ENCODE measurements around the gene NKX1-1. TPM values are rescaled to one million over a fixed set of nuclear protein-coding genes. Genes with fewer than 3 reads are reported as not detected.
A peak's percentile ranks its signal among the peaks of the same experiment; 100 is the strongest.

The NKX1-1 gene
- total RNA-seq, 4 donors from 2014 or later: not detected

GRCh38 chr4:1381181-1381621 is 25.0 kb downstream of the NKX1-1 start:
- 88 to 94% methylated on average over 12 of the region's 12 CpGs for WGBS, 2 donors
- DNase-seq (ENCODE audit: low spot score in 2 of 2): peak in 1 of 2 donors; percentile 68
- TF ChIP-seq POLR2A (IDR thresholded peaks at IDR 0.05): no peak
- intact Hi-C loops (cut with DNase I; ENCODE audit: low total_unique reads): no loop called here
- H3K4me3 ChIP-seq (ENCODE audit: low read depth, poor library complexity, severe bottlenecking): no peak overlapping the region

DNA sequence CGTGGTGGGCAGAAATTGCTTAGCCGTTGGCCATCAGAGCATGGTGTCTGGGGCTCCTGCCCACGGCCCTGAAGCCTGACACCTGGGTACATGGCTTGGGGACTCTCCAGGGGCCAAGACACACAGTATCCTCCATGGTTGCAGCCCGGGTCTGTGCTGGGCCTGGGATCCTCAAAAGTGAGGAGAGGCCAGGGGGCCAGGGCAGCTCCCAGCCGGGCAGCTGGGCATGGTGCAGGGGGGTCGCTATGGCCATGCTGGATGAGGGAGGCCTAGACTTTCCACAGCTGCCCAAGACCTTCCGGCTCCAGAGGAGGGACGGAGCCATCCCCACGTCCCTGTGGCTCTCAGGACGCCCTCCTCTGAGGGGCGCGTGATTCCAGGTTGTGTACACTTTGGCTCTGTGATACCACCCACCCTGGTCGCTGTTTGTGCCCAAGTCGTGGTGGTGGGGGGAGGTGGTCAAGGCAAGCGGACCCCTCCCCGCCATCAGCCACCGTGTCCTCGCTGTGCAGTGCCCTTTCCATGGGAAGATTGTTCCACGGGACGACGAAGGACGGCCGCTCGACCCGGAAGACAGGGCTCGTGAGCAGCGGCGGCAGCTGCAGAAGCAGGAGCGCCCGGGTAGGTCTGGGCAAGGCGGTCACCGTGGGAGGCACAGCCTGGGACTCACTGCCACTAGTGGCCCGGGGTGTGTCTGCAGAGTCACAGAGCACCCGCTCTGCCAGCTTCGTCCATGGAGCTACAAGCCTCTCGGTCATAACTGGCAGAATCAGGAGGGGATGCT is 25.7 kb downstream of the NKX1-1 start:
- no peak overlapping the region for H3K4me3 ChIP-seq (ENCODE audit: low read depth, poor library complexity, severe bottlenecking)
- TF ChIP-seq CTCF (IDR thresholded peaks at IDR 0.05) (no peak), POLR2A (IDR thresholded peaks at IDR 0.05) (no peak)
- peak in 1 of 2 donors; percentile 83 for DNase-seq (ENCODE audit: low spot score in 2 of 2)
- 87 to 90% methylated on average over 28 to 29 of the region's 36 CpGs for WGBS, 2 donors
- intact Hi-C loops (cut with DNase I; ENCODE audit: low total_unique reads): no loop called here

- 88 to 93% methylated on average over 14 to 22 of the region's 31 CpGs for WGBS, 2 donors
- TF ChIP-seq CTCF (IDR thresholded peaks at IDR 0.05) (no peak), POLR2A (IDR thresholded peaks at IDR 0.05) (no peak)
- intact Hi-C loops (cut with DNase I; ENCODE audit: low total_unique reads): no loop called here
- DNase-seq (ENCODE audit: low spot score in 2 of 2): peak in 1 of 2 donors; percentile 83
- no peak overlapping the region for H3K4me3 ChIP-seq (ENCODE audit: low read depth, poor library complexity, severe bottlenecking)
These were observed 26.4 kb downstream of the NKX1-1 start for GRCh38 chr4:1379801-1380331.

- TF ChIP-seq CTCF (IDR thresholded peaks at IDR 0.05) (no peak), POLR2A (IDR thresholded peaks at IDR 0.05) (no peak)
- WGBS, 2 donors: 91 to 92% methylated on average over 24 to 25 of the region's 27 CpGs
- DNase-seq (ENCODE audit: low spot score in 2 of 2): no peak
- intact Hi-C loops (cut with DNase I; ENCODE audit: low total_unique reads): no loop called here
- H3K4me3 ChIP-seq (ENCODE audit: low read depth, poor library complexity, severe bottlenecking): no peak overlapping the region
These were observed 26.9 kb downstream of the NKX1-1 start for GRCh38 chr4:1379351-1379781.

DNA sequence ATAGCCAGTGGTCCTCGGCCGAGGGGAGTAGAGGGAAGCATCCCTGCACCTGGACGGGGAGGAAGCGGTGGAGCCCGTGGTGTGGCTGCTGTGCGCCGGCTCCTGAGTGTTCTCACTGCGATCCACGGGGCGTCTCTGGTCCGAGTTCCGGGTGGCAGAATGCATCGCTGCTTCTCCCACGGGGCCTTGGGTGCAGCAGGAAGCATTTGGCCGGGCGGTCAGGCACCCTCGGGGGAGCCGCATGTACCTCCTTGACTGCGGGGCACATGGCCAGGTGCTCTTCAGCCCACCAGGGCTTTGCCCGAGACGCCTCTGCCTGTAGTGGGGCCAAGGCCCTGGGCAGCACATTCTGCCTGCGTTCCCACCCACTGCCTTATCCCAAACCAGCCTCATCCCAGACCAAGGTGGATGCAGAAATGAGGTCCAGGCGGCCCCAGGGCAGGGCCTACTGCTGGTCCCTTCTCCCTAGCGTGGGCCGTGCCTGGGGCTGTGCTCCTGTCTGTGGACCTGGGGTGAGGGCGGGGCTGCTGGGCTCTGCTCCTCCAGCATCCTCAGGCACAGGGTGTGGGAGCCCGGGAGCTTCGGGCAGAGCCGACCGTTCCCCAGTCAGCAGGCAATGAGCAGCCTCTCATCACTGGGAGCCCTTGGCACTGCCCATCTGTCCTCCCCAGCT is 27.5 kb downstream of the NKX1-1 start:
- TF ChIP-seq CTCF (IDR thresholded peaks at IDR 0.05): no peak
- no peak for TF ChIP-seq POLR2A (IDR thresholded peaks at IDR 0.05)
- intact Hi-C loops (cut with DNase I; ENCODE audit: low total_unique reads): no loop called here
- WGBS, 2 donors: 92 to 93% methylated on average over 22 to 26 of the region's 30 CpGs
- peak in 1 of 2 donors; percentile 81 for DNase-seq (ENCODE audit: low spot score in 2 of 2)
- H3K4me3 ChIP-seq (ENCODE audit: low read depth, poor library complexity, severe bottlenecking): no peak overlapping the region

DNA sequence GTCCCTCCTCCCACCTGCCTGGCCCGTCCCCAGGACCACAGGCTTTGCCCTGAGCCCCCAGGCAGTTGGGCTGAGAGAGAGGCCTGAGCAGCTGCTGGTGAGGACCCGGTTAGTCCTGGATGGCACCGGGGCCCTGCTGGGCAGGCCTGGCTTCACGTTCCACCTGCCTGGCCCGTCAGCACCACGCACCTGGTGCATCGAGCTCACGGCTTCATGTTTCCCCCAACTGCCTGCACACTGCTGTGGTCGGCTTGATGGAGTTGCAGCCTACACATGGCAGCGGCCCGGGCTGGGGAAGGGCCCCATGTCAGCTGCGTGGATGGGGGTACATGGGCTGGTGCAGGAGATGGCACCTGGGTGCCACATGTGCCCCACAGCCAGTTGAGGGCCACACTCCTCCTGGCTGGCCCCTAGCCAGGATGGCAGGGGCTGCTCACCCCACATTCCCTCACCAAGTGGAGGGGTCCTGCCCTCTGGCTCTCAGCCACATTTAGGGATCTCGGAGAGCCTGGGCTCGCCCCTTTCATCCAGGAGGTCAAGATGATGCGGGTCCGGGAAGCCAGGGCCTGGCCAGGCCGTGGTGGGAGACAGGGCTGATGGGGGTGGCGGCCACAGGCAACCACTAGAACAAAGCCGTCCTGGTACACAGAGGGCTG is 28.5 kb downstream of the NKX1-1 start:
- no peak overlapping the region for H3K4me3 ChIP-seq (ENCODE audit: low read depth, poor library complexity, severe bottlenecking)
- intact Hi-C loops (cut with DNase I; ENCODE audit: low total_unique reads): no loop called here
- peak in 1 of 2 donors; percentile 74 for DNase-seq (ENCODE audit: low spot score in 2 of 2)
- 90 to 95% methylated on average over 14 to 15 of the region's 19 CpGs for WGBS, 2 donors
- TF ChIP-seq POLR2A (IDR thresholded peaks at IDR 0.05) (no peak), CTCF (IDR thresholded peaks at IDR 0.05) (no peak)
